Measurements from ENCODE around the gene GRK5. TPM values are rescaled to one million over a fixed set of nuclear protein-coding genes. Genes with fewer than 3 reads are reported as not detected.

Gene GRK5
- total RNA-seq, 1 experiment from 2014 or later, result 2.3 TPM

GRCh38 chr10:119159332-119159731, 48.0 kb upstream of the GRK5 start (continued):
- TF ChIP-seq FOXP1 (CRISPR knock-in tag; IDR thresholded peaks at IDR 0.05; ENCODE audit: borderline replicate concordance) (no peak), GABPB1 (CRISPR knock-in tag; IDR thresholded peaks at IDR 0.05) (no peak), JUN (CRISPR knock-in tag; IDR thresholded peaks at IDR 0.05) (no peak), NR3C1 (CRISPR knock-in tag; conservative IDR thresholded peaks at IDR 0.05; ENCODE audit: low read depth) (no peak)
- TF ChIP-seq, protein P1, sequence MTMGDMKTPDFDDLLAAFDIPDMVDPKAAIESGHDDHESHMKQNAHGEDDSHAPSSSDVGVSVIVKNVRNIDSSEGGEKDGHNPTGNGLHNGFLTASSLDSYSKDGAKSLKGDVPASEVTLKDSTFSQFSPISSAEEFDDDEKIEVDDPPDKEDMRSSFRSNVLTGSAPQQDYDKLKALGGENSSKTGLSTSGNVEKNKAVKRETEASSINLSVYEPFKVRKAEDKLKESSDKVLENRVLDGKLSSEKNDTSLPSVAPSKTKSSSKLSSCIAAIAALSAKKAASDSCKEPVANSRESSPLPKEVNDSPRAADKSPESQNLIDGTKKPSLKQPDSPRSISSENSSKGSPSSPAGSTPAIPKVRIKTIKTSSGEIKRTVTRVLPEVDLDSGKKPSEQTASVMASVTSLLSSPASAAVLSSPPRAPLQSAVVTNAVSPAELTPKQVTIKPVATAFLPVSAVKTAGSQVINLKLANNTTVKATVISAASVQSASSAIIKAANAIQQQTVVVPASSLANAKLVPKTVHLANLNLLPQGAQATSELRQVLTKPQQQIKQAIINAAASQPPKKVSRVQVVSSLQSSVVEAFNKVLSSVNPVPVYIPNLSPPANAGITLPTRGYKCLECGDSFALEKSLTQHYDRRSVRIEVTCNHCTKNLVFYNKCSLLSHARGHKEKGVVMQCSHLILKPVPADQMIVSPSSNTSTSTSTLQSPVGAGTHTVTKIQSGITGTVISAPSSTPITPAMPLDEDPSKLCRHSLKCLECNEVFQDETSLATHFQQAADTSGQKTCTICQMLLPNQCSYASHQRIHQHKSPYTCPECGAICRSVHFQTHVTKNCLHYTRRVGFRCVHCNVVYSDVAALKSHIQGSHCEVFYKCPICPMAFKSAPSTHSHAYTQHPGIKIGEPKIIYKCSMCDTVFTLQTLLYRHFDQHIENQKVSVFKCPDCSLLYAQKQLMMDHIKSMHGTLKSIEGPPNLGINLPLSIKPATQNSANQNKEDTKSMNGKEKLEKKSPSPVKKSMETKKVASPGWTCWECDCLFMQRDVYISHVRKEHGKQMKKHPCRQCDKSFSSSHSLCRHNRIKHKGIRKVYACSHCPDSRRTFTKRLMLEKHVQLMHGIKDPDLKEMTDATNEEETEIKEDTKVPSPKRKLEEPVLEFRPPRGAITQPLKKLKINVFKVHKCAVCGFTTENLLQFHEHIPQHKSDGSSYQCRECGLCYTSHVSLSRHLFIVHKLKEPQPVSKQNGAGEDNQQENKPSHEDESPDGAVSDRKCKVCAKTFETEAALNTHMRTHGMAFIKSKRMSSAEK (CRISPR knock-in tag; IDR thresholded peaks at IDR 0.05; ENCODE audit: borderline replicate concordance), result no peak

DNA sequence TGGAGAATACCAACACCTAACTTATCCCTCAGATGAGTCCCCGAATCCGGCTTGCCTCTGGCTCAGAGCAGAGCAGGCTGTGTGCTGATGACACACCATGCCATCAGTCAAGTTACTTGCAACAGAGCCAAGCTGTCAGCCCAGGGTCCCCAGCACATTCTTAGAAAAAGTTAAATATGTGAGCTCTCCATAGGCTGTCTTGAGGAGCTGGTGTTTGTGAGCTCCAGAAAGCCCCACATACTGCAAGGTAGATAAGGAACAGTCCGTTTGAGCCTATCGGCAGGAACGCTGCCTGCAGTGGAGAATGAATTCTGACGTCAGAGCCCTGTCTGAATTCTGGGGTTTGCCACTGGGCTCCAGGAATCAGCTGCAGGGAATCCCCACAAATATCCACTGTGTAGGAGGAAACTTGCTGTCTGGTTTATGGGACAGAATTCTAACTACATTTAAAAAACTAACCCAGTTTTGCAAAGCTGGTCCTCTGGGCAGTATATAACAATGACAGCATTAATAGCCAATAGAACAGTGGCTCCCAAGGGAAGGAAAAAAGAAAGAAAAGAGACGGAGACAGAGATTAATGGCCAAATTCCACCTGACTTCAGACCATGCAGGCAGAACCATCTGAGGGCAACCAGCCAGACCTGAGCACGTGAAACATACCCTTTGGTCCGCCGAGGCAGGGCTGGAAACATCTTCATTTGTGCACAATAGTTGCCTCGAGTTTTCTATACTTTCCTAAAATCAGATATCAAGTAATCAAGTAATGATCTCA, 45.5 kb upstream of the GRK5 start:
- no peaks in the 10 kb centered on the region for H3K27me3 Mint-ChIP-seq (ENCODE audit: low read depth)
- TF ChIP-seq, protein P2, sequence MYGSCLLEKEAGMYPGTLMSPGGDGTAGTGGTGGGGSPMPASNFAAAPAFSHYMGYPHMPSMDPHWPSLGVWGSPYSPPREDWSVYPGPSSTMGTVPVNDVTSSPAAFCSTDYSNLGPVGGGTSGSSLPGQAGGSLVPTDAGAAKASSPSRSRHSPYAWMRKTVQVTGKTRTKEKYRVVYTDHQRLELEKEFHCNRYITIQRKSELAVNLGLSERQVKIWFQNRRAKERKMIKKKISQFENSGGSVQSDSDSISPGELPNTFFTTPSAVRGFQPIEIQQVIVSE (CRISPR knock-in tag; IDR thresholded peaks at IDR 0.05; ENCODE audit: borderline replicate concordance), result no peak
- no peak for TF ChIP-seq AR (CRISPR knock-in tag; IDR thresholded peaks at IDR 0.05)
- H3K36me3 Mint-ChIP-seq, result peaks cover 13% of the 10 kb centered on the region
- no peak overlapping the region for H3K27ac Mint-ChIP-seq
- ChIA-PET CTCF (interaction anchor here (1.1 kb wide), 1 partner anchor 48 kb away, joined by 4 read pairs; no protein-coding TSS in a partner anchor), POLR2A (interaction anchor here (0.6 kb wide), 2 partner anchors 9 to 45 kb away, joined by 4 read pairs; no protein-coding TSS in a partner anchor)
- DNase-seq (ENCODE audit: low spot score) (no peak), ATAC-seq (no peak)
- no peak overlapping the region for H3K4me3 Mint-ChIP-seq
- no peaks in the 10 kb centered on the region for H3K9me3 Mint-ChIP-seq
- peaks cover 16% of the 10 kb centered on the region for H3K4me1 Mint-ChIP-seq

GRCh38 chr10:119162452-119163092, 44.8 kb upstream of the GRK5 start:
- H3K27me3 Mint-ChIP-seq (ENCODE audit: low read depth), result no peaks in the 10 kb centered on the region
- no peak overlapping the region for H3K4me3 Mint-ChIP-seq
- H3K9me3 Mint-ChIP-seq, result no peaks in the 10 kb centered on the region
- TF ChIP-seq NR3C1 (CRISPR knock-in tag; conservative IDR thresholded peaks at IDR 0.05; ENCODE audit: low read depth) (no peak), ZNF121 (CRISPR knock-in tag; IDR thresholded peaks at IDR 0.05) (peak; percentile 25; the same call in 1 of the 2 replicates)
- no peak overlapping the region for H3K27ac Mint-ChIP-seq
- peaks cover 19% of the 10 kb centered on the region for H3K4me1 Mint-ChIP-seq
- DNase-seq (ENCODE audit: low spot score) (no peak), ATAC-seq (no peak)
- ChIA-PET POLR2A (no interaction called here), CTCF (no interaction called here)
- peaks cover 15% of the 10 kb centered on the region for H3K36me3 Mint-ChIP-seq
